ENCODE measurements around the gene SHISA5. TPM values are rescaled to one million over a fixed set of nuclear protein-coding genes. Genes with fewer than 3 reads are reported as not detected.

SHISA5 gene
- total RNA-seq, 1 experiment from 2014 or later: 104 TPM

GRCh38 chr3:48553361-48553760, 49.4 kb upstream of the SHISA5 start:
- DNase-seq (ENCODE audit: low read depth, low spot score) (no peak), ATAC-seq (no peak)
- Histone ChIP-seq H3K9me2 (ENCODE audit: insufficient read depth) (no peaks in the 10 kb centered on the region), H3K4me1 (ENCODE audit: control insufficient read depth in 1 of 2, insufficient read depth in 2 of 2, low read length in 2 of 2) (peaks cover 8 to 43% of the 10 kb centered on the region in 2 experiments), H3K9me3 (ENCODE audit: control insufficient read depth in 1 of 2, insufficient read depth in 1 of 2, low read depth in 1 of 2, low read length in 2 of 2) (no peaks in the 10 kb centered on the region), H3K36me3 (ENCODE audit: control insufficient read depth in 1 of 2, insufficient read depth in 2 of 2, low read length in 2 of 2) (peaks cover 2 to 4% of the 10 kb centered on the region in 2 experiments; a peak in 1 of 4 replicates), H3K27ac (ENCODE audit: low read depth, low read length) (no peak overlapping the region), H3K27me3 (ENCODE audit: insufficient read depth, low read length) (no peaks in the 10 kb centered on the region), H3K4me2 (ENCODE audit: low read length) (no peak overlapping the region), H2AFZ (ENCODE audit: low read depth, low read length, poor library complexity, severe bottlenecking) (no peak overlapping the region), H3K4me3 (replicated peaks in 1 of 2; ENCODE audit: low read depth in 1 of 2, low read length in 2 of 2) (no peak overlapping the region), H3K9ac (ENCODE audit: low read length) (no peak overlapping the region), H3K79me2 (ENCODE audit: insufficient read depth, low read length) (peaks cover 22% of the 10 kb centered on the region; the same call in 1 of the 2 replicates), H4K20me1 (ENCODE audit: insufficient read depth) (no peaks in the 10 kb centered on the region)
- TF ChIP-seq ZFX (IDR thresholded peaks at IDR 0.05): no peak
- no peak for TF ChIP-seq POLR2AphosphoS5 (IDR thresholded peaks at IDR 0.05; ENCODE audit: low read depth, low read length)
- TF ChIP-seq CBX3 (IDR thresholded peaks at IDR 0.05; ENCODE audit: low read depth): no peak
- TF ChIP-seq TCF7L2 (IDR thresholded peaks at IDR 0.05; ENCODE audit: borderline replicate concordance, extremely low read depth, insufficient read depth, insufficient read length): no peak
- no peak for TF ChIP-seq SIN3A (IDR thresholded peaks at IDR 0.05; ENCODE audit: low read depth)
- no peak for TF ChIP-seq CEBPB (IDR thresholded peaks at IDR 0.05; ENCODE audit: low read depth)
- no peak for TF ChIP-seq EZH2phosphoT487 (IDR thresholded peaks at IDR 0.05; ENCODE audit: borderline replicate concordance)
- TF ChIP-seq FOSL1 (IDR thresholded peaks at IDR 0.05; ENCODE audit: low read depth): no peak
- no peak for TF ChIP-seq ATF3 (IDR thresholded peaks at IDR 0.05)
- TF ChIP-seq CTCF (IDR thresholded peaks at IDR 0.05 in 2 of 3, conservative IDR thresholded peaks at IDR 0.05 in 1 of 3; ENCODE audit: borderline replicate concordance in 1 of 3, insufficient read depth in 1 of 3, low read depth in 2 of 3, low read length in 2 of 3): no peak
- no peak for TF ChIP-seq MAX (IDR thresholded peaks at IDR 0.05)
- no peak for TF ChIP-seq SP1 (IDR thresholded peaks at IDR 0.05; ENCODE audit: low read depth)
- no peak for TF ChIP-seq ZBTB33 (IDR thresholded peaks at IDR 0.05; ENCODE audit: extremely low read depth, insufficient replicate concordance, low read length)
- TF ChIP-seq POLR2A (IDR thresholded peaks at IDR 0.05; ENCODE audit: borderline replicate concordance, extremely low read depth, insufficient read depth, insufficient read length): no peak
- TF ChIP-seq JUND (IDR thresholded peaks at IDR 0.05): no peak
- no peak for TF ChIP-seq YY1 (IDR thresholded peaks at IDR 0.05; ENCODE audit: extremely low read depth, insufficient replicate concordance, low read depth, low read length)
- no peak for TF ChIP-seq REST (IDR thresholded peaks at IDR 0.05; ENCODE audit: low read depth)
- no peak for TF ChIP-seq RAD21 (IDR thresholded peaks at IDR 0.05; ENCODE audit: low read depth)
- no TSS peak for BruUV-seq (replicated peaks)
- CTCF ChIA-PET: interaction anchor here (3.4 kb wide), 1 partner anchor 117 kb away, joined by 16 read pairs; no protein-coding TSS in a partner anchor
- intact Hi-C loops (cut with micrococcal nuclease): loop anchor here (10.0 kb wide), 1 partner anchor 111 kb away; the partner anchor contains the start of gene CELSR3
- RAD21 ChIA-PET (ENCODE audit: low non-redundant PET in 1 of 2, low total read pairs in 2 of 2, uncharacterized antibody in 2 of 2, unreplicated experiment in 2 of 2): no interaction called here
- POLR2A ChIA-PET: no interaction called here
